ENCODE measurements around the gene SLC25A51.

The SLC25A51 gene

GRCh38 chr9:37936376-37936775 lies 32.4 kb upstream of the SLC25A51 start:
- no peak for DNase-seq

- DNase-seq: no peak
Measured at GRCh38 chr9:37935096-37935495, 31.2 kb upstream of the SLC25A51 start.

GRCh38 chr9:37931592-37931991 lies 27.7 kb upstream of the SLC25A51 start:
- DNase-seq: no peak

- no peak for DNase-seq
Measured at GRCh38 chr9:37929441-37929895, 25.5 kb upstream of the SLC25A51 start.

- DNase-seq: no peak
Measured at GRCh38 chr9:37928552-37929430, 24.9 kb upstream of the SLC25A51 start.

GRCh38 chr9:37927601-37928551 lies 23.9 kb upstream of the SLC25A51 start:
- DNase-seq: no peak

GRCh38 chr9:37927132-37927531 lies 23.2 kb upstream of the SLC25A51 start:
- peak; percentile 41 for DNase-seq

- DNase-seq: no peak
Measured at GRCh38 chr9:37926737-37927118, 22.8 kb upstream of the SLC25A51 start.

GRCh38 chr9:37925786-37926736 lies 22.1 kb upstream of the SLC25A51 start:
- DNase-seq: no peak

- DNase-seq: no peak
Measured at GRCh38 chr9:37925006-37925405, 21.1 kb upstream of the SLC25A51 start.

- DNase-seq: no peak
Measured at GRCh38 chr9:37924538-37924937, 20.6 kb upstream of the SLC25A51 start.

- DNase-seq: no peak
Measured at GRCh38 chr9:37923796-37924427, 20.0 kb upstream of the SLC25A51 start.

- no peak for DNase-seq
Measured at GRCh38 chr9:37923118-37923795, 19.3 kb upstream of the SLC25A51 start.

- DNase-seq: no peak
Measured at GRCh38 chr9:37922363-37923117, 18.6 kb upstream of the SLC25A51 start.

- DNase-seq: no peak
Measured at GRCh38 chr9:37921546-37922300, 17.8 kb upstream of the SLC25A51 start.

- DNase-seq: no peak
Measured at GRCh38 chr9:37921168-37921510, 17.2 kb upstream of the SLC25A51 start.

- DNase-seq: no peak
Measured at GRCh38 chr9:37920471-37921167, 16.7 kb upstream of the SLC25A51 start.

- DNase-seq: no peak
Measured at GRCh38 chr9:37919956-37920335, 16.0 kb upstream of the SLC25A51 start.

- DNase-seq: no peak
Measured at GRCh38 chr9:37919246-37919955, 15.5 kb upstream of the SLC25A51 start.
